ENCODE measurements around the gene CD9. TPM values are rescaled to one million over a fixed set of nuclear protein-coding genes. Genes with fewer than 3 reads are reported as not detected.

CD9 gene
- total RNA-seq, 1 donor from 2014 or later: 55.5 TPM

DNA sequence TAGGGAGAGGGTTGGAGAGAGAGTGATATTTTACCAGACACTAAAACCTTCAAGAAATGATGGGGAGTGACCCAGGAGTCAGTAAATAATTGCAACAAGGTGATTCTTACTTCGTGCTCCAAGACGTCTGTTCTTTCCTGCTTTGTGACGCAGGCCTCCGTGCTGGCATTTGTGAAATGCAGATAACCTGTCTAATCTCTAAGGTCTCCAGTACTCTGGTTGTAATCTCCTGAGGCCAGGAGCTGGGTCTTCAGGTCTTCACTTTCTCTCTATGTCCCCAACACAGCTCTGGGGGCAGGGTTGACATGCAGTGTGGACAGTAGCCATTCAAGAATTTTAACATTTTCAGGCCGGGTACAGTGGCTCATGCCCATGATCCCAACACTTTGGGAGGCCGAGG is 53.1 kb downstream of the CD9 start:
- Histone ChIP-seq H3K27me3 (ENCODE audit: low read depth) (peaks cover 8% of the 10 kb centered on the region), H3K36me3 (no peaks in the 10 kb centered on the region), H3K9me3 (replicated peaks) (peaks cover 11% of the 10 kb centered on the region), H3K4me3 (no peak overlapping the region), H3K4me1 (no peaks in the 10 kb centered on the region), H3K27ac (replicated peaks) (no peak overlapping the region)
- TF ChIP-seq, protein P1, sequence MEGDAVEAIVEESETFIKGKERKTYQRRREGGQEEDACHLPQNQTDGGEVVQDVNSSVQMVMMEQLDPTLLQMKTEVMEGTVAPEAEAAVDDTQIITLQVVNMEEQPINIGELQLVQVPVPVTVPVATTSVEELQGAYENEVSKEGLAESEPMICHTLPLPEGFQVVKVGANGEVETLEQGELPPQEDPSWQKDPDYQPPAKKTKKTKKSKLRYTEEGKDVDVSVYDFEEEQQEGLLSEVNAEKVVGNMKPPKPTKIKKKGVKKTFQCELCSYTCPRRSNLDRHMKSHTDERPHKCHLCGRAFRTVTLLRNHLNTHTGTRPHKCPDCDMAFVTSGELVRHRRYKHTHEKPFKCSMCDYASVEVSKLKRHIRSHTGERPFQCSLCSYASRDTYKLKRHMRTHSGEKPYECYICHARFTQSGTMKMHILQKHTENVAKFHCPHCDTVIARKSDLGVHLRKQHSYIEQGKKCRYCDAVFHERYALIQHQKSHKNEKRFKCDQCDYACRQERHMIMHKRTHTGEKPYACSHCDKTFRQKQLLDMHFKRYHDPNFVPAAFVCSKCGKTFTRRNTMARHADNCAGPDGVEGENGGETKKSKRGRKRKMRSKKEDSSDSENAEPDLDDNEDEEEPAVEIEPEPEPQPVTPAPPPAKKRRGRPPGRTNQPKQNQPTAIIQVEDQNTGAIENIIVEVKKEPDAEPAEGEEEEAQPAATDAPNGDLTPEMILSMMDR (IDR thresholded peaks at IDR 0.05; ENCODE audit: borderline replicate concordance): no peak
- intact Hi-C loops (cut with micrococcal nuclease): no loop called here
- no peak for DNase-seq

DNA sequence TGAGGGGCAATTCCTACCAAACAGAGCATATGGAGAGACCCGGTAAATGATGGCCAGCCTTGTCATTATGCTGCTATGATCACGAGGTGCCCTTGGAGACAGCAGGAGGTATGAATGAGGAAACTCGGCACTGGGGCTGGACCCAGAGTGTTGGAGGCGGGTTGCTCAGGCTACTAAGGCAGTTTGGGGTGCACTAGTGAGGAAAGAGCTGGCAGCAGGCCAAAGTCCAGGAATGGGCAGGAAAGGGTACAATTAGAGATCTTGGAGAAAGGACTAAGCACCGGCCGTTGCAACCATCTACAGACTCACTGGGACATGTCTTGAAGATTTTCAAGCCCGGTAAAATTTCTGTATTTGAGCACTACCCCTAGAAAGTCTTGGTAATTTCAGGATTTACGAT is 54.3 kb downstream of the CD9 start:
- Histone ChIP-seq H3K27ac (replicated peaks) (no peak overlapping the region), H3K9me3 (replicated peaks) (peaks cover 16% of the 10 kb centered on the region), H3K27me3 (ENCODE audit: low read depth) (peaks cover 8% of the 10 kb centered on the region), H3K4me1 (no peaks in the 10 kb centered on the region), H3K36me3 (no peaks in the 10 kb centered on the region), H3K4me3 (no peak overlapping the region)
- no peak for DNase-seq
- TF ChIP-seq, protein P1 (IDR thresholded peaks at IDR 0.05; ENCODE audit: borderline replicate concordance): no peak
- intact Hi-C loops (cut with micrococcal nuclease): no loop called here

DNA sequence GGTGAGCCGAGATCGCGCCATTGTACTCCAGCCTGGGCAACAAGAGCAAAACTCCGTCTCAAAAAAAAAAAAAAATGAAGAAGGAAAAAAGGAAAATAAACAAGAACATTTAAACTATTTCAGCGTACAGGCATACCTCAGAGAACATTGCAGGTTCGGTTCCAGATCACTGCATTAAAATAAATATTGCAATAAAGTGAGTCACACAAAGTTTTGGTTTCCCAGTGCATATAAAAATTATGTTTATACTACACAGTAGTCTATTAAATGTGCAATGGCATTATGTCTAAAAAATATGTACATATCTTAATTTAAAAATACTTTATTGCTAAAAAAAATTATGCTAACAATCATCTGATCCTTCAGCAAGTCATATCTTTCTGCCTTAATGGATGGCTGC is 56.8 kb downstream of the CD9 start:
- Histone ChIP-seq H3K27me3 (ENCODE audit: low read depth) (no peaks in the 10 kb centered on the region), H3K36me3 (no peaks in the 10 kb centered on the region), H3K27ac (replicated peaks) (no peak overlapping the region), H3K4me3 (no peak overlapping the region), H3K4me1 (no peaks in the 10 kb centered on the region), H3K9me3 (replicated peaks) (peaks cover 16% of the 10 kb centered on the region)
- intact Hi-C loops (cut with micrococcal nuclease): no loop called here
- DNase-seq: no peak
- TF ChIP-seq, protein P1 (IDR thresholded peaks at IDR 0.05; ENCODE audit: borderline replicate concordance): no peak

DNA sequence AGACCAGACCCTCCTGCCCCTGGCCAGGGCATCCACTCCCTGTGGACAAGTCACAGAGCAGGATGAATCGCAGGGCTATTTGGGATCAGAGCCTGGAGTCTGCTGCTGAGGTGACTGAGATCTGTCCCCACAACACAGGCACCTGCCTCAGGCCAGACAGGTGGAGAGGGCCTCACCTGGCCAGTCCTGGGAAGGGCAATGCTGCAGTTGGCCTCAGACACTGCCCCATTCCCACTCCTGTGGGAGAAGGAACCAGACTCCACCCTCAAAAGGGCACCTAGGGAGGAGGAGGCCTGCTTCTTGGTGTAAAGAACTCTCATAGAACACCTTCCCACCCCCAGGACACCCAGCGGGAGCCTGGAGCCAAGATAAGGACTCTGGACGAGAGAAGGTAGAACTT is 62.0 kb downstream of the CD9 start:
- TF ChIP-seq, protein P1 (IDR thresholded peaks at IDR 0.05; ENCODE audit: borderline replicate concordance): no peak
- Histone ChIP-seq H3K27ac (replicated peaks) (no peak overlapping the region), H3K9me3 (replicated peaks) (peaks cover 16% of the 10 kb centered on the region), H3K4me1 (no peaks in the 10 kb centered on the region), H3K27me3 (ENCODE audit: low read depth) (no peaks in the 10 kb centered on the region), H3K4me3 (no peak overlapping the region), H3K36me3 (no peaks in the 10 kb centered on the region)
- DNase-seq: no peak
- intact Hi-C loops (cut with micrococcal nuclease): no loop called here

DNA sequence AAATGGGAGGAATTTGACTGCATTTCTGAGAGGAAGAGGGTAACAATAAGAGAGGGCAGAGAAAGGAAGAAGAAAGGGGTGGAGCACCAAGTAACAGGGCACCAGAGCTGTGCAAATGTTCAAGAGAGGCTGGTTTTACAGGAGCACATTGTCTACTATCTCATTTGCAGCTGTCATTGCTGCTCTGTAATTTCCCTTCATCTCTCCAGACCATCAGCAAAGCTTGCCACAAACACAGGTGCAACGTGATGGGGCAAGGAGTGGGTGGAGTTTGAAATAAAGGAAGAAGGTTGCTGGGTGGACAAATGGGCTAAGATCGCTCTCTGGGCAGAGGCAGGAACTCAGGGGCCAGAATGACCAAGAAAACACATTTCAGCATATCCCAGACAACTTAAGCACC is 62.4 kb downstream of the CD9 start:
- no peak overlapping the region for H3K27ac ChIP-seq (replicated peaks)
- no peaks in the 10 kb centered on the region for H3K36me3 ChIP-seq
- TF ChIP-seq, protein P1 (IDR thresholded peaks at IDR 0.05; ENCODE audit: borderline replicate concordance): no peak
- intact Hi-C loops (cut with micrococcal nuclease): no loop called here
- H3K27me3 ChIP-seq (ENCODE audit: low read depth): no peaks in the 10 kb centered on the region
- DNase-seq: no peak
- H3K9me3 ChIP-seq (replicated peaks): peaks cover 12% of the 10 kb centered on the region
- H3K4me1 ChIP-seq: no peaks in the 10 kb centered on the region
- H3K4me3 ChIP-seq: no peak overlapping the region

DNA sequence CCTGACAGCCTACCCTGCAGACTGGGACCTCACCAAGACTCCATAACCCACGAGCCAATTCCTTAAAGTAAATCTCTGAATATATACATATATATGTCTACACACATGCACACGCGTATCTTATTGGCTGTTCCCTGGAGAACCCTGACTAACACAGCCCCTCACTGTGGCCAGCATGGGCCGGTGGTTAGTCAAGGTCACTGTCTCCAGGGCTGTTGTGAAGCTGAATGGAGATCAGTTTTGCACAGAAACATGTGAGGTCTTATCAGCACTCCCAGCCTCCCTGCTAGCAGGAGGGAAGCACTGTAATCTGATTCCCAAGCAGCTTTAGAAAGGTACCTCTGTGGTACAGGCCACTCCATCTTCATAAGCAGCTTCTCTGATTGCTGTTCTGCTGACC is 63.7 kb downstream of the CD9 start:
- no peak for DNase-seq
- Histone ChIP-seq H3K36me3 (no peaks in the 10 kb centered on the region), H3K4me1 (no peaks in the 10 kb centered on the region), H3K27ac (replicated peaks) (no peak overlapping the region), H3K27me3 (ENCODE audit: low read depth) (no peaks in the 10 kb centered on the region), H3K9me3 (replicated peaks) (no peaks in the 10 kb centered on the region), H3K4me3 (no peak overlapping the region)
- TF ChIP-seq, protein P1 (IDR thresholded peaks at IDR 0.05; ENCODE audit: borderline replicate concordance): no peak
- intact Hi-C loops (cut with micrococcal nuclease): no loop called here

Data from left ventricle myocardium inferior (tissue), 1 donor.